Activated CD4-positive, alpha-beta T cell treated with anti-CD3 and anti-CD28 coated beads, Interleukin-2, amount 10 ng/mL, durations not matched to agents 24 days and 14 days (primary cell): ENCODE data around the gene ATG14. TPM values are rescaled to one million over a fixed set of nuclear protein-coding genes. Genes with fewer than 3 reads are reported as not detected.

ENCODE experiments used
- DNase-seq: peaks from one replicate; pipeline ENCODE4 v3.0.0; 2022
- H3K27ac Mint-ChIP-seq: one replicate; pipeline ENCODE4 v1.8.0; 2022; ENCODE audit warnings: mild to moderate bottlenecking, mixed read lengths
- H3K27me3 Mint-ChIP-seq: one replicate; pipeline ENCODE4 v1.8.0; 2022; ENCODE audit warnings: mixed read lengths
- H3K36me3 Mint-ChIP-seq: one replicate; pipeline ENCODE4 v1.8.0; 2022; ENCODE audit warnings: low read depth, mild to moderate bottlenecking, mixed read lengths
- H3K4me1 Mint-ChIP-seq: one replicate; pipeline ENCODE4 v1.8.0; 2021; ENCODE audit warnings: mixed read lengths
- H3K4me3 Mint-ChIP-seq: one replicate; pipeline ENCODE4 v1.8.0; 2022; ENCODE audit warnings: mild to moderate bottlenecking, moderate library complexity, mixed read lengths
- H3K9me3 Mint-ChIP-seq: one replicate; pipeline ENCODE4 v1.8.0; 2021; ENCODE audit warnings: mixed read lengths
- intact Hi-C: fragments of 100-400 bp; cut with micrococcal nuclease; formaldehyde crosslinking; loops from one replicate; pipeline ENCODE4 v1.15.1; 2023
- total RNA-seq: library from RNA; stranded (reverse); gene quantifications from 2 replicates; pipeline ENCODE4 v1.2.3, GENCODE V29; 2022

Gene ATG14
- total RNA-seq, 1 donor from 2014 or later: 5.8 TPM

DNA sequence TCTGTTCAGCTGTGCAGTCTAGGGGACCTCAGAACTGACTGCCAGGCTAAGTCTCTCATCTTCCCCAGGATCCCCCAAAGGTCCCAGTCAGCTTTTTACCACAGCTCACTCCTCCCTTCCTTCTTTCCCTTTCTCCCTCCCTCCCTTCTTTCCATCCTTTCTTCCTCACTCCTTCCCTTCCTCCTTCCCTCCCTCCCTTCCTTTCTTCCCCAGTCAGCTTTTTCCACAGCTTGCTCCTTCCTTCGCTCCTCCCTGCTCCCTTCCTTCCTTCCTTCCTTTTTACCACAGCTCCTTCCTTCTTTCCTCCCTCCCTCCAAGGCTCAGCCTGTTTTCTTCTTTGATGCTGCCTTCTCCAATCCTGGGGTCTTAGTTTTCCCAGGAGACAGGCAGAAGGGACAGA, 39.2 kb downstream of the ATG14 start:
- no peaks in the 10 kb centered on the region for H3K27me3 Mint-ChIP-seq
- no peaks in the 10 kb centered on the region for H3K9me3 Mint-ChIP-seq
- H3K4me3 Mint-ChIP-seq: no peak overlapping the region
- H3K4me1 Mint-ChIP-seq: peaks cover 31% of the 10 kb centered on the region
- H3K36me3 Mint-ChIP-seq: peaks cover 50% of the 10 kb centered on the region
- H3K27ac Mint-ChIP-seq: peak overlapping the region; percentile 77
- no peak for DNase-seq
- intact Hi-C loops: loop anchor here (2.0 to 5.0 kb wide), 2 partner anchors 18 to 1690 kb away; no protein-coding TSS in a partner anchor

DNA sequence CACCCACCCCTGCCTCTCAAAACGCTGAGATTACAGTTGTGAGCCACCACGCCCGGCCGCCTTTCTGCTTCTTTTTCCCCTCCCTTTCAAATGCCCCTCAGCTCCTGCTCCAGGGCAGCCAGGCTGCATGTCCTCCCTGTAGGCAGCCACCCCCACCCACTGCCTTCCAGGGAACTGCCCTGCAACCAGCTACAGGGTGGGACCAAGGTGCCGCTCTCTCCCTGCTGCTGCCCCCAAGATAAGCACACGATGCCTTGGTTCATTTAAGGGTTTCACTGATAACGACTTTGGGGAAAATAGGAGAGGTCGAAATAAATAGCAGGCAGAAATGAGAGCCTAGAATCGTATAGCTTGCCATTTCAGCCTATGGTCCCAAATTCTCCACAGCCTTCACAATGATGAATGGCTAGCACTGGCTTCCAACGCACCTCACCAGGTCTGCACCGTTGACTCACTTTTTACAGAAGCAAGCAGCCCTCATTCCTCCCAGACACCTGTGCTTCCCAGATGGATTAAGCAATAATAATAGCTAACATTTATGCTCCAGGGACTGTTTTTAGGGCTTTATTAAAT, 40.7 kb downstream of the ATG14 start:
- peaks cover 27% of the 10 kb centered on the region for H3K4me1 Mint-ChIP-seq
- intact Hi-C loops: loop anchor here (5.0 kb wide), 1 partner anchor 1691 kb away; no protein-coding TSS in a partner anchor
- no peak for DNase-seq

DNA sequence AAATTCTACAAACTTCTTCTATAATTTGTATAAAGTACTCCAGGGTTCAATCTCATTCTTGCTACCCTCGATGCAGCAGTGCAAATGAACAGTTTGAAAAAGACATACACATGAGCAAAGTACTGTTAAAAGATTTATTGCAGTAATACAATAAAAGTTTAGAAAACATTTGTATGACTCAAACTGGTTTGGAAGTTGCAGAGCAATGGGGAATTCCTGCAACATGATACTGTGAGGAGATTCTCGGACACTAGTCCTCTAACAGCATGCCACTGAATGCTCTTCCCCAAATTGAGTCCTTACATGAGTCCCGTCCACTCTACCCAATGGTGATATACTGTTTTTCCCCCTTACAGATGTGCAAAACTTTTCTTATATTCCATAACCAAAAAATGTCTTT, 45.4 kb downstream of the ATG14 start:
- H3K27me3 Mint-ChIP-seq: no peaks in the 10 kb centered on the region
- intact Hi-C loops: no loop called here
- H3K4me1 Mint-ChIP-seq: peaks cover 6% of the 10 kb centered on the region
- H3K9me3 Mint-ChIP-seq: no peaks in the 10 kb centered on the region
- H3K36me3 Mint-ChIP-seq: peaks cover 47% of the 10 kb centered on the region
- no peak overlapping the region for H3K27ac Mint-ChIP-seq
- DNase-seq: no peak
- no peak overlapping the region for H3K4me3 Mint-ChIP-seq

More for the DNA sequence above, 40.7 kb downstream of the ATG14 start:
- Mint-ChIP-seq H3K9me3 (no peaks in the 10 kb centered on the region), H3K27me3 (no peaks in the 10 kb centered on the region), H3K27ac (peak overlapping the region; percentile 48), H3K4me3 (no peak overlapping the region), H3K36me3 (peaks cover 41% of the 10 kb centered on the region)

DNA sequence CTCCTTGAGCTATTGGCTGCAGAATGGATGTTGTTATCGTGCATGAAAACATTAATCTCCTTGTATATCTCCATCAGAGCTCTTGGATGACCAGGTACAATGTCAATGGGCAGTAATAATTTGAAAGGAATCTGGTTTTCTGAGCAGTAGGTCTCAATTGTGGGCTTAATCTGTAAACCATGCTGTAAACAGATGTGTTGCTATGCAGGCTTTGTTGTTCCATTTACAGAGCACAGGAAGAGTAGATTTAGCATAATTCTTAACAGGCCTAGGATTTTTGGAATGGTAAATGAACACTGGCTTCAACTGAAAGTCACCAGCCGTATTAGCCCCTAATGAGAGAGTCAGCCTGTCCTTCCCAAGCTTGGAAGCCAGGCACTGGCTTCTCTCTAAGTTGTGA, 50.4 kb downstream of the ATG14 start:
- Mint-ChIP-seq H3K4me1 (peaks cover 15% of the 10 kb centered on the region), H3K27ac (no peak overlapping the region), H3K4me3 (no peak overlapping the region), H3K27me3 (no peaks in the 10 kb centered on the region), H3K36me3 (peaks cover 28% of the 10 kb centered on the region), H3K9me3 (no peaks in the 10 kb centered on the region)
- intact Hi-C loops: no loop called here
- no peak for DNase-seq

DNA sequence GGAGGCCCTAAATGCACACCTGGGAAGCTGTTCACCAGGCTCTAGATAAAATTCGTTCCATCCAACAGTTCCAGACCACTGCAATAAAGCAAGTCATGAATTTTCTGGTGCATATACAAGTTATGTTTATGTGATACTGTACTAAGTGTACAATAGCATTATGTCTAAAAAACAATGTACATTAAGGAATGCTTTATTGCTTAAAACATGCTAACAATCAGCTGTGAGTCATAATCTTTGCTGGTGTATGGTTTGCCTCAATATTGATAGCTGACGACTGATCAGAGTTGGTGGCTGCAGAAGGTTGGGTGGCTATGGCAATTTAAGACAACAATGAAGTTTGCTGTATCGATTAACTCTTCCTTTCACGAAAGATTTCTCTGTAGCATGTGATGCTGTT, 52.3 kb downstream of the ATG14 start:
- H3K9me3 Mint-ChIP-seq: no peaks in the 10 kb centered on the region
- peaks cover 25% of the 10 kb centered on the region for H3K4me1 Mint-ChIP-seq
- no peaks in the 10 kb centered on the region for H3K27me3 Mint-ChIP-seq
- H3K36me3 Mint-ChIP-seq: peaks cover 24% of the 10 kb centered on the region
- H3K27ac Mint-ChIP-seq: no peak overlapping the region
- no peak for DNase-seq
- intact Hi-C loops: no loop called here
- no peak overlapping the region for H3K4me3 Mint-ChIP-seq

DNA sequence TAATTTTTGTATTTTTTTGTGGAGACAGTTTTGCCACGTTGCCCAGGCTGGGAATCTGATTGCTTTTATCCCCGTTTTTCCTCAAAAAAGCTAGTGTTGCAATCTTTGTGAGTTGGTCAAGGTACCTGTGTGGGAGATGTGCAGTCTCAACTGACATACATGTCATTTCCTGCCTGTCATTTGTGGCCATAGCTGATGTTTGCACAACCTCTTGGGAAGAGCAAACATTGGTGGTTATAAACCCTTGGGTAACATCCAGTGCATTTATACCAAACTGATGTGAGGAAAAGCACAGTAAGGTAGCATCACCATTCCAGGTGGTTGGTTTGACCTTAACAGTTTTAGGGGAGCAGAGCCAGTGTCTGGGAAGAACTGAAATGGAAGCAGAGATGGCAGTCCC, 54.7 kb downstream of the ATG14 start:
- H3K4me1 Mint-ChIP-seq: peaks cover 28% of the 10 kb centered on the region
- H3K9me3 Mint-ChIP-seq: no peaks in the 10 kb centered on the region
- H3K27me3 Mint-ChIP-seq: no peaks in the 10 kb centered on the region
- intact Hi-C loops: no loop called here
- H3K36me3 Mint-ChIP-seq: peaks cover 17% of the 10 kb centered on the region
- H3K27ac Mint-ChIP-seq: no peak overlapping the region
- no peak for DNase-seq
- H3K4me3 Mint-ChIP-seq: no peak overlapping the region

DNA sequence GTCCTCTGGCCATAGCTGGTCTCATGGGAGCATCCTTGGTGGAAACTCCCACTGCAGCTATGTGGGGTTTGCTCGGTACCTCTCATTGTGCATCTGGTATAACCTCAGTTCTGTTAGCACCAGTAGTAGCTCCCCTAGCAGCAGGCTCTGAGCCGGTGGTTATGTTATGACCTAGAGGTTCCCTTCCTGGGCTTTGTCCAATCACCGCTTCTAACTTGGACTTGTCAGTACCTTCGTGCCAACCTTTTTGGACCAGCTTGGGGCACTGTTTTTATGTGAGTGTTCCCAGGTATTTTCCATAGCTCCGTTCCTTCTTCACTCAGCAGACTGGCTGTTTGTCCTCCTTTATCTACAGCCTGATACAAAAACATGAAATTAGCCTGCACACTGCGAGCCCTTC, 55.7 kb downstream of the ATG14 start:
- intact Hi-C loops: loop anchor here (2.0 kb wide), 1 partner anchor 17 kb away; no protein-coding TSS in a partner anchor
- peaks cover 28% of the 10 kb centered on the region for H3K4me1 Mint-ChIP-seq
- H3K27me3 Mint-ChIP-seq: no peaks in the 10 kb centered on the region
- H3K4me3 Mint-ChIP-seq: no peak overlapping the region
- no peaks in the 10 kb centered on the region for H3K9me3 Mint-ChIP-seq
- H3K36me3 Mint-ChIP-seq: peaks cover 20% of the 10 kb centered on the region
- no peak for DNase-seq
- no peak overlapping the region for H3K27ac Mint-ChIP-seq

DNA sequence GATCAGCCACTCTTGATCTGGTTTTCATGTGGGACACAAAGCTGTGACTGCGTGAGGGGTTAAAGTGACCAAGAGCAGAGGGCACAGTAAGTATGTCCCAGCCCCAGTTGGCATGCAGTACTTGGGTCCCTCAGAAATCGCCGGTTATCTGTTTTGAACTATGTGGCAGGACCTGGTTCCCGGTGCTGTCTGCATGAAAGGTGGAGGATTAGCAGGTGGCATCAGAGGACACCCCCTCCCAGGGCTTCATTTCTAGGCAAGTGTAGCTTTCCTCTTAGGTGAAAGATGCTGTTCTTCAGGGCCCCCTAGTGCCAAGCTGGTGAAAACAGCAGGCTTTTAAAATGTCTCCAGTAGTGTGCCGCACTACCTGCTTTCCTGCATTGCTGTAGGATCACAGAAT, 57.1 kb downstream of the ATG14 start:
- H3K4me3 Mint-ChIP-seq: peak overlapping the region; percentile 70
- peak overlapping the region; percentile 93 for H3K27ac Mint-ChIP-seq
- H3K9me3 Mint-ChIP-seq: no peaks in the 10 kb centered on the region
- peaks cover 33% of the 10 kb centered on the region for H3K4me1 Mint-ChIP-seq
- intact Hi-C loops: loop anchor here (1.0 to 2.0 kb wide), 4 partner anchors 15 to 141 kb away; partner anchors contain the start of gene FBXO34
- H3K27me3 Mint-ChIP-seq: no peaks in the 10 kb centered on the region
- DNase-seq: peak; percentile 89
- H3K36me3 Mint-ChIP-seq: peaks cover 25% of the 10 kb centered on the region

DNA sequence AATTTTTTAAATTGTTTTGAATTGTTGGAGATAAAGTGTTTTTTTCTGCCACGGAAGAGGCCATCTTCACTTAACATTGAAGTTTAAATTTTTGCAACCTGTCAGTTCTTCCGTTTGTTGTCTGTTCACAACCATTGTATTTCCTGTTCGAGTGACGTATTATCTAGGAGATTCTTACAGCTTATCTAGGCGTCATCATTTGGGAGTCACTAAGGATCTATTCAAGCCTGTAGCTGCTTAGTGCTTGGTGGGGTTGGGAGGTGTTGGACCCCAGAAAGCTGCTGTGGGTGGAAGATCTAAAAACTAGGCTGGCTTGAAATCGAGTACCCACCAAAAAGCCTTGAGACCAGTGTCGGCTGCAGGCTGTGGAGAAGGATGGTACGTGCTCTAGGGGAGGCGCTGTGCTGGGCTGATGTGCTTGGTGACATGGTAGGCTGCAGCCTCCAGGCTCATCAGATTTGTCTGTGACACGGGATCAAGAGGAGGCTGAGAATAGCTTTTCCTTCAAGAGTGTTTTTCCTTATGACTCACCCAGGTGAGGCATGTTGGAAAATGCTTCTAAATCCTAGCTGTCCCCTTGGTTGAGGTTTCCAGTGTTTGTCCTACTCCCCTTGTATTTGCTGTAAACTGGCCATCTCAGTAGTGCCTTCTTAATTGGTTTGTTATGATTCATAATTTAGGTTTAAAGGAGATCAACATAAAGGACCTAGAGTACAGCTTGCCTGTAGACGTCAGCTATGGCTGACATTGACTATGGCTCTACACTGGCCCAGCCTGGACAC, 57.8 kb downstream of the ATG14 start:
- H3K9me3 Mint-ChIP-seq: no peaks in the 10 kb centered on the region
- DNase-seq: peak; percentile 68
- H3K27me3 Mint-ChIP-seq: no peaks in the 10 kb centered on the region
- peak overlapping the region; percentile 70 for H3K4me3 Mint-ChIP-seq
- peak overlapping the region; percentile 93 for H3K27ac Mint-ChIP-seq
- intact Hi-C loops: loop anchor here (1.0 to 2.0 kb wide), 4 partner anchors 15 to 141 kb away; partner anchors contain the start of gene FBXO34
- peaks cover 36% of the 10 kb centered on the region for H3K4me1 Mint-ChIP-seq
- H3K36me3 Mint-ChIP-seq: peaks cover 27% of the 10 kb centered on the region

DNA sequence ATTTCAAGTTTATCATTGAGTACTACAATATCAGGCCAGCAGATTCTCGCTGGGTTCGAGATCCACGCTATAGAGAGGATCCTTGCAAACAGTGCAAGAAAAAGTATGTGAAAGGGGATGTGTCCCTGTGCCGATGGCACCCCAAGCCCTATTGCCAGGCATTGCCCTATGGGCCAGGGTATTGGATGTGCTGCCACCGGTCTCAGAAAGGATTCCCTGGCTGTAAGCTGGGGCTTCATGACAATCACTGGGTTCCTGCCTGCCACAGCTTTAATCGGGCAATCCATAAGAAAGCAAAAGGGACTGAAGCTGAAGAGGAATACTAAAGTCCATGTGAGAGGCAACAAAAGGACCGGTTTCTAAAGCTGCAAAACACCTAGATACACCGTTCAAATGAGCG, 59.4 kb downstream of the ATG14 start:
- Mint-ChIP-seq H3K4me3 (no peak overlapping the region), H3K27ac (peak overlapping the region; percentile 51), H3K36me3 (peaks cover 27% of the 10 kb centered on the region), H3K27me3 (no peaks in the 10 kb centered on the region), H3K4me1 (peaks cover 48% of the 10 kb centered on the region), H3K9me3 (no peaks in the 10 kb centered on the region)
- intact Hi-C loops: no loop called here
- DNase-seq: no peak

DNA sequence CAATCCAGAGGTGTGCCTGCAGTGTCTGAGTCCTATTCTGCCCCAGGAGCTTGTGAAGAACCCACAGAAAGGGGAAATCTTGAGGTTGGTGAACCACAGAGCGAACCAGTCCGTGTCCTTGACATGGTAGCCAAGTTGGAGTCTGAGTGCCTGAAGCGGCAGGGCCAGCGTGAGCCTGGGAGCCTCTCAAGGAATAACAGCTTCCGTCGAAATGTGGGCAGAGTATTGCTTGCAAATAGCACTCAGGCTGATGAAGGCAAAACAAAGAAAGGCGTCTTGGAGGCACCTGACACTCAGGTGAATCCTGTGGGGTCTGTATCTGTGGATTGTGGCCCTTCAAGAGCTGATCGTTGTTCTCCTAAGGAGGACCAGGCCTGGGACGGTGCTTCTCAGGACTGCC, 60.5 kb downstream of the ATG14 start:
- Mint-ChIP-seq H3K4me3 (no peak overlapping the region), H3K9me3 (no peaks in the 10 kb centered on the region), H3K27me3 (no peaks in the 10 kb centered on the region), H3K27ac (no peak overlapping the region), H3K36me3 (peaks cover 27% of the 10 kb centered on the region), H3K4me1 (peaks cover 45% of the 10 kb centered on the region)
- DNase-seq: no peak
- intact Hi-C loops: no loop called here

DNA sequence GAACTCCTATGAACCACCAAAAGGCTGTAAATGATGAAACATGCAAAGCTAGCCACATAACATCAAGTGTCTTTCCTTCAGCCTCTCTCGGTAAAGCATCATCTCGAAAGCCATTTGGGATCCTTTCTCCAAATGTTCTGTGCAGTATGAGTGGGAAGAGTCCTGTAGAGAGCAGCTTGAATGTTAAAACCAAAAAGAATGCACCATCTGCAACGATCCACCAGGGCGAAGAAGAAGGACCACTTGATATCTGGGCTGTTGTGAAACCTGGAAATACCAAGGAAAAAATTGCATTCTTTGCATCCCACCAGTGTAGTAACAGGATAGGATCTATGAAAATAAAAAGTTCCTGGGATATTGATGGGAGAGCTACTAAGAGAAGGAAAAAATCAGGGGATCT, 61.2 kb downstream of the ATG14 start:
- intact Hi-C loops: no loop called here
- Mint-ChIP-seq H3K4me3 (no peak overlapping the region), H3K36me3 (peaks cover 28% of the 10 kb centered on the region), H3K9me3 (no peaks in the 10 kb centered on the region), H3K27ac (no peak overlapping the region), H3K27me3 (no peaks in the 10 kb centered on the region), H3K4me1 (peaks cover 46% of the 10 kb centered on the region)
- no peak for DNase-seq

DNA sequence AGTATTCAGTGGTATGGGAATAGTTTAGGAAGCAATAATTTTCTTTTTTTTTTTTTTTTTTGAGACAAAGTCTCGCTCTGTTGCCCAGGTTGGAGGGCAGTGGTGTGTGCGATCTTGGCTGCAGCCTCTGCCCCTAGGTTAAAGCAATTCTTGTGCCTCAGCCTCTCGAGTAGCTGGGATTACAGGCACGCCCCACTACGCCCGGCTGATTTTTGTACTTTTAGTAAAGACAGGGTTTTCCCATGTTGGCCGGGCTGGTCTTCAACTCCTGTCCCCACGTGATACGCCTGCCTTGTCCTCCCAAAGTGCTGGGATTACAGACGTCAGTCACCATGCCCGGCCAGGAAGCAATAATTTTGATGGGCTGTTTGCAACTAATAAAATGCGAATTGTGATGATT, 62.1 kb downstream of the ATG14 start:
- no peak overlapping the region for H3K27ac Mint-ChIP-seq
- no peaks in the 10 kb centered on the region for H3K9me3 Mint-ChIP-seq
- H3K27me3 Mint-ChIP-seq: no peaks in the 10 kb centered on the region
- intact Hi-C loops: no loop called here
- no peak overlapping the region for H3K4me3 Mint-ChIP-seq
- H3K36me3 Mint-ChIP-seq: peaks cover 30% of the 10 kb centered on the region
- no peak for DNase-seq
- peaks cover 48% of the 10 kb centered on the region for H3K4me1 Mint-ChIP-seq

DNA sequence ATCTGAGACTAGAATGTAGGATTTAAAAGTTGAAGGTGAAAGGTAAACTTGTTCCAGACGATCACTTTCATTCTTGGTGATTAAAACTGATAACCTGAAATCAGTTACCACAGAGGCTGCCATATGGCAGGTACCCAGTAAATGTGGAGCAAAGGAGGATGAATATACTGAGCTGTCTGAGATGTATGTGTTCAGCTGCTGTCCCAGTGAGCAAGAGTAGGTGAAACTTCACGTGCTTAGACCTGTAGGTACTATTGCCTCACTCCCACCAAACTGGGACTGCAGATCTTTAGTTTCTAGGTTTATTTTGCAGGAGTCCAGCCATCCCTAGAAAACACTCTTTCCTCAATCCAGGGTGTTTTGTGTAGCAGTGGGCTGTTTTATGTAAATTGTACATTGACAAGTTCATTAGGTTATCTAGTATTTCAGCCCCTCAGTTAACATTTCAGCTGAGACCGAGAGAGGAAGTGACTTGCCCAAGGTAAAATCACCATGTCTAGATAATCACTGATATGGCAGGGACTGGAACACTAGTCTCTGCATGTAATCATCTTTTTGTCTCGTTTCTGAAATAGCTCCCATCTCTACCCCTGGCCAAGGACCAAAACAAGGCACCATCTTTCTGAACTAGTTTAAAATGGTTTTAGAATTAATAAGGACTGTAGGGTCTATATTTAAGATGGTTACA, 62.7 kb downstream of the ATG14 start:
- H3K9me3 Mint-ChIP-seq: no peaks in the 10 kb centered on the region
- intact Hi-C loops: no loop called here
- H3K4me3 Mint-ChIP-seq: no peak overlapping the region
- H3K27me3 Mint-ChIP-seq: no peaks in the 10 kb centered on the region
- peaks cover 33% of the 10 kb centered on the region for H3K36me3 Mint-ChIP-seq
- H3K4me1 Mint-ChIP-seq: peaks cover 46% of the 10 kb centered on the region
- H3K27ac Mint-ChIP-seq: peak overlapping the region; percentile 22
- no peak for DNase-seq
